H1 (cell line): Measurements from ENCODE around the gene AMZ1. TPM values are rescaled to one million over a fixed set of nuclear protein-coding genes. Genes with fewer than 3 reads are reported as not detected.
A peak's percentile ranks its signal among the peaks of the same experiment; 100 is the strongest.

ENCODE experiments used
- CTCF ChIA-PET: fragments of 300-600 bp; sonication (Branson Sonifier 250); formaldehyde crosslinking; loops from one replicate; lab custom pipeline; 2021; ENCODE audit not compliant: partially characterized antibody; lab: Charles Lee
- POLR2A ChIA-PET: fragments of 300-600 bp; sonication (Branson Sonifier 250); formaldehyde crosslinking; loops from one replicate; lab custom pipeline; 2021; ENCODE audit warnings: inconsistent platforms; ENCODE audit not compliant: partially characterized antibody; lab: Charles Lee
- DNase-seq, 2 experiments: peaks; one replicate each; pipeline versions ENCODE4 v3.0.0 to v3.0.0-alpha.2; 2010 to 2022; ENCODE audit warnings: low spot score in 2 of 2, low read depth in 1 of 2, mixed read lengths in 1 of 2
- FAIRE-seq: peaks from 2 replicates; lab custom pipeline; 2011; peaks lifted over from hg19 to GRCh38; lab: Jason Lieb, UNC
- H2AFZ ChIP-seq: 2 replicates; pipeline ENCODE4 v1.8.1; 2012; ENCODE audit warnings: low read length, inconsistent platforms
- H2AK5ac ChIP-seq: 2 replicates; pipeline ENCODE4 v1.6.1; 2013; ENCODE audit warnings: low read depth, low read length
- H2BK120ac ChIP-seq: replicated peaks from 2 replicates; pipeline ENCODE3; 2013; ENCODE audit warnings: low read depth, low read length, inconsistent platforms
- H2BK12ac ChIP-seq: 2 replicates; pipeline ENCODE4 v1.6.1; 2013; ENCODE audit warnings: low read depth, low read length
- H2BK15ac ChIP-seq: 2 replicates; pipeline ENCODE4 v1.6.1; 2013; ENCODE audit warnings: low read length
- H2BK20ac ChIP-seq: 2 replicates; pipeline ENCODE4 v1.6.1; 2013; ENCODE audit warnings: low read length
- H2BK5ac ChIP-seq: 2 replicates; pipeline ENCODE4 v1.6.1; 2013; ENCODE audit warnings: low read depth, low read length
- H3K14ac ChIP-seq: 2 replicates; pipeline ENCODE4 v1.6.1; 2013; ENCODE audit warnings: inconsistent platforms; ENCODE audit not compliant: insufficient read length
- H3K18ac ChIP-seq: 2 replicates; pipeline ENCODE4 v1.6.1; 2013; ENCODE audit warnings: low read length; ENCODE audit errors: extremely low read depth
- H3K23ac ChIP-seq: 2 replicates; pipeline ENCODE4 v1.6.1; 2013; ENCODE audit warnings: inconsistent platforms; ENCODE audit not compliant: insufficient read length
- H3K23me2 ChIP-seq: 2 replicates; pipeline ENCODE4 v1.6.1; 2013; ENCODE audit warnings: low read depth, low read length
- H3K27ac ChIP-seq: 2 replicates; pipeline ENCODE4 v1.6.1; 2011; ENCODE audit warnings: low read depth, low read length, inconsistent platforms
- H3K27me3 ChIP-seq, 4 experiments: replicated peaks in 1 of 4; 1 replicate in 1 of 4; 2 replicates in 3 of 4; pipeline versions ENCODE4 v1.6.1 to v1.8.1; 2011 to 2013; ENCODE audit warnings: low read length in 3 of 4, mild to moderate bottlenecking in 3 of 4, inconsistent platforms in 2 of 4, mixed read lengths in 2 of 4, moderate library complexity in 1 of 4; ENCODE audit not compliant: control insufficient read depth in 3 of 4, insufficient read depth in 3 of 4; ENCODE audit errors: extremely low read depth in 1 of 4
- H3K36me3 ChIP-seq, 4 experiments: 2 replicates each; pipeline versions ENCODE4 v1.6.1 to v1.8.1; 2011 to 2013; ENCODE audit warnings: mild to moderate bottlenecking in 4 of 4, low read length in 3 of 4, moderate library complexity in 2 of 4, control low read depth in 1 of 4, inconsistent platforms in 1 of 4; ENCODE audit not compliant: insufficient read depth in 4 of 4, control insufficient read depth in 2 of 4
- H3K4ac ChIP-seq: replicated peaks from 2 replicates; pipeline ENCODE3; 2013; ENCODE audit warnings: low read length, low read depth, mixed read lengths, inconsistent platforms; ENCODE audit not compliant: insufficient read length
- H3K4me1 ChIP-seq, 4 experiments: replicated peaks in 1 of 4; 1 replicate in 1 of 4; 2 replicates in 3 of 4; pipeline versions ENCODE4 v1.6.1 to v1.8.1; 2011 to 2013; ENCODE audit warnings: low read length in 3 of 4, inconsistent platforms in 2 of 4, mixed read lengths in 1 of 4; ENCODE audit not compliant: insufficient read depth in 4 of 4, control insufficient read depth in 3 of 4
- H3K4me2 ChIP-seq, 2 experiments: 2 replicates each; pipeline versions ENCODE4 v1.6.1 to v1.8.1; 2011 to 2013; ENCODE audit warnings: low read depth in 2 of 2, low read length in 2 of 2, control low read depth in 1 of 2, inconsistent platforms in 1 of 2, mild to moderate bottlenecking in 1 of 2; ENCODE audit not compliant: insufficient read depth in 1 of 2
- H3K4me3 ChIP-seq, 4 experiments: fragments of 200-600, 300-600 bp in 1 of 4; sonication (generic), shearing (Covaris generic), sonication (Bioruptor Twin) in 1 of 4; 2 replicates each; pipeline versions ENCODE4 v1.5.1 to v1.8.1; 2011 to 2016; ENCODE audit warnings: low read length in 4 of 4, low read depth in 3 of 4, control low read depth in 2 of 4, inconsistent platforms in 2 of 4, mild to moderate bottlenecking in 2 of 4, mixed read lengths in 1 of 4, moderate library complexity in 1 of 4; ENCODE audit not compliant: insufficient read depth in 2 of 4; ENCODE audit errors: extremely low read depth in 1 of 4
- H3K56ac ChIP-seq: replicated peaks from 2 replicates; pipeline ENCODE3; 2013; ENCODE audit warnings: low read depth, mild to moderate bottlenecking, mixed read lengths, low read length, inconsistent platforms; ENCODE audit not compliant: insufficient read length
- H3K79me1 ChIP-seq: 2 replicates; pipeline ENCODE4 v1.6.1; 2013; ENCODE audit warnings: low read depth, low read length, control low read depth
- H3K79me2 ChIP-seq, 2 experiments: 2 replicates each; pipeline versions ENCODE4 v1.6.1 to v1.8.1; 2012 to 2013; ENCODE audit warnings: low read length in 2 of 2, mild to moderate bottlenecking in 2 of 2, inconsistent platforms in 1 of 2; ENCODE audit not compliant: insufficient read depth in 2 of 2, control insufficient read depth in 1 of 2
- H3K9ac ChIP-seq, 4 experiments: replicated peaks in 1 of 4; 1 replicate in 1 of 4; 2 replicates in 3 of 4; pipeline versions ENCODE4 v1.6.1 to v1.8.1; 2011 to 2013; ENCODE audit warnings: low read depth in 3 of 4, low read length in 3 of 4, control low read depth in 2 of 4, mild to moderate bottlenecking in 2 of 4, moderate library complexity in 2 of 4, inconsistent platforms in 1 of 4; ENCODE audit errors: extremely low read depth in 1 of 4
- H3K9me3 ChIP-seq, 2 experiments: 2 replicates each; pipeline versions ENCODE4 v1.6.1 to v1.8.1; 2012 to 2013; ENCODE audit warnings: mild to moderate bottlenecking in 2 of 2, moderate library complexity in 2 of 2, control low read depth in 1 of 2, inconsistent platforms in 1 of 2, low read depth in 1 of 2, low read length in 1 of 2, mixed read lengths in 1 of 2; ENCODE audit not compliant: insufficient read depth in 2 of 2
- H4K20me1 ChIP-seq, 2 experiments: replicated peaks in 1 of 2; 2 replicates each; pipeline versions ENCODE3 to v1.8.1; 2011 to 2013; ENCODE audit warnings: inconsistent platforms in 2 of 2, low read length in 2 of 2, mild to moderate bottlenecking in 1 of 2; ENCODE audit not compliant: insufficient read depth in 2 of 2, control insufficient read depth in 1 of 2
- H4K5ac ChIP-seq: 2 replicates; pipeline ENCODE4 v1.6.1; 2013; ENCODE audit warnings: low read length, low read depth, mixed read lengths, inconsistent platforms; ENCODE audit not compliant: insufficient read length
- H4K8ac ChIP-seq: 2 replicates; pipeline ENCODE4 v1.8.0; 2013; ENCODE audit warnings: mild to moderate bottlenecking, moderate library complexity, low read length, inconsistent platforms; ENCODE audit not compliant: insufficient read depth; ENCODE audit errors: extremely low read depth
- H4K91ac ChIP-seq: replicated peaks from 2 replicates; pipeline ENCODE3; 2013; ENCODE audit warnings: low read length, mixed read lengths, inconsistent platforms; ENCODE audit not compliant: insufficient read length
- CBX8 ChIP-seq: fragments of 300-800, 300-1000 bp; sonication (generic); IDR thresholded peaks from 2 replicates; pipeline ENCODE4 v1.7.1; 2016; ENCODE audit warnings: low read depth, low read length, borderline replicate concordance
- SIN3A ChIP-seq, 2 experiments: IDR thresholded peaks in 1 of 2; conservative IDR thresholded peaks in 1 of 2; 2 replicates each; pipeline ENCODE4 v1.6.1; 2011 to 2012; ENCODE audit warnings: low read length in 2 of 2, improper control_type of control experiment in 1 of 2, low read depth in 1 of 2, mild to moderate bottlenecking in 1 of 2
- TAF1 ChIP-seq: IDR thresholded peaks from 2 replicates; pipeline ENCODE4 v1.6.1; 2011; ENCODE audit warnings: mild to moderate bottlenecking, low read depth, low read length
- WGBS, 2 experiments: shearing (Covaris generic) in 1 of 2; methylation state at CpG; one replicate each; pipeline versions ENCODE4 v1.1.6 to v1.1.7; 2013 to 2015; ENCODE audit warnings: low lambda C conversion rate in 2 of 2, mixed read lengths in 2 of 2, inconsistent platforms in 1 of 2, low coverage in 1 of 2, missing lambda C conversion rate in 1 of 2; ENCODE audit not compliant: insufficient replicate concordance in 2 of 2, insufficient coverage in 1 of 2, insufficient read length in 1 of 2; ENCODE audit errors: extremely low coverage in 1 of 2, missing lambda C conversion rate in 1 of 2; 5-methylcytosine and 5-hydroxymethylcytosine counted together
- polyA plus RNA-seq, 7 experiments: library from polyadenylated mRNA; depleted of rRNA in 3 of 7; stranded (reverse) in 5 of 7; unstranded in 2 of 7; fragments of >200 nt in 5 of 7; fragments of 200-250 nt in 2 of 7; gene quantifications; 1 replicate in 5 of 7; 2 replicates in 1 of 7; 4 replicates in 1 of 7; pipeline versions ENCODE4 v1.2.1 to v1.2.3, GENCODE V29; 2011 to 2013; ENCODE audit warnings: missing spikeins in 2 of 7, mixed read lengths in 2 of 7
- total RNA-seq: library from RNA; stranded (reverse); fragmentation: NEBNext Ultra II Directional; extraction: Animal tissue kit (Norgen Biotek cat#: 25700); gene quantifications from 2 replicates; pipeline ENCODE4 v1.2.1, GENCODE V29; 2021

The AMZ1 gene
- total and polyA plus RNA-seq, 2 of the 8 experiments (the other 6 are each of a cell fraction or from before 2014, with no cell fraction given), result 0.59 to 1.4 TPM

DNA sequence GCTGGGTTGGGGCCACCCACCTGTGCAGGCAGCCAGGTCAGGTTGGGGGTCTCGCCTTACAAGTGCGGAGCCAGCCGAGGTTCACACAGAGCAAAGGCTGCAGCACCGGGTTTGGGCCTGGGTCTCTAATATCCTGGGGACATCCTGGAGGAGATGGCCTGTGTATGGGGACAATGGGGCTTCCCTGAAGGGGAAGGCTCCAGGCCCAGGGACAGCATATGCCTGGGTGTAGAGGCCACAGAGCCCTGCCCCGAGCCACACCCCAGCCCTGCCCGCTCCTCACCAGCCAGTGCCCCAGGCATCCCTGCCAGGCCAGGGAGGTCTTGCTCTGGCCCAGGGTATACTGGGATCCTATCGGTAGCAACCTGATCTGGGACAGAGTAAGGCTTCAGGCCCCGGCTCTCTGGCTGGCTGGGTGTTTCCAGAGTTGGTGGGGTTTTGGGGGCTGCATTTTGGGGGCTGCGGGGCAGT is 47.1 kb upstream of the AMZ1 start:
- no peak overlapping the region for H3K18ac ChIP-seq
- peak overlapping the region; percentile 61; the same call in 1 of the 2 replicates for H2BK15ac ChIP-seq
- no peak overlapping the region for H2BK20ac ChIP-seq
- no peak overlapping the region for H3K23ac ChIP-seq
- H4K20me1 ChIP-seq, result peaks cover 36 to 54% of the 10 kb centered on the region in 2 experiments
- no peak overlapping the region for H4K5ac ChIP-seq
- peak overlapping the region; percentile 64 for H2BK5ac ChIP-seq
- H2AK5ac ChIP-seq, result peak overlapping the region; percentile 83; the same call in 1 of the 2 replicates
- H3K27me3 ChIP-seq, result no peaks in the 10 kb centered on the region
- no peaks in the 10 kb centered on the region; the same call in 1 of the 2 replicates for H3K23me2 ChIP-seq
- H4K8ac ChIP-seq, result peak overlapping the region; percentile 75; the same call in 1 of the 2 replicates
- no peak overlapping the region for H2AFZ ChIP-seq
- H2BK120ac ChIP-seq, result no peak overlapping the region
- no peaks in the 10 kb centered on the region for H3K9me3 ChIP-seq
- H3K56ac ChIP-seq, result peak overlapping the region; percentile 46
- H3K4ac ChIP-seq, result peak overlapping the region; percentile 13
- WGBS, 2 experiments, result 74% methylated on average over 8 of the region's 9 CpGs; no CpG with 5 or more reads in 1 of the 2 experiments
- no peak for FAIRE-seq
- H2BK12ac ChIP-seq, result 0 out of 2 replicates have a peak overlapping the region, but pooled peaks have one; percentile 92
- peak overlapping the region; percentile 54 to 60; a peak in 2 of 4 replicates for H3K4me2 ChIP-seq
- H3K27ac ChIP-seq, result peak overlapping the region; percentile 47; the same call in 1 of the 2 replicates
- H3K4me3 ChIP-seq, result peak overlapping the region in 1 of 4 experiments; percentile 41; a peak in 2 of 8 replicates
- peaks cover 37% of the 10 kb centered on the region for H3K79me1 ChIP-seq
- H4K91ac ChIP-seq, result peak overlapping the region; percentile 83
- peaks cover 7 to 74% of the 10 kb centered on the region in 2 experiments for H3K79me2 ChIP-seq
- POLR2A ChIA-PET, result interaction anchor here (1.3 to 6.8 kb wide), 2 partner anchors 10 to 82 kb away, joined by 5 to 52 read pairs; partner anchors contain the start of genes IQCE and TTYH3
- peak in 1 of 2 experiments; percentile 64 for DNase-seq
- H3K9ac ChIP-seq, result peak overlapping the region in 2 of 4 experiments; percentile 35 to 55; a peak in 4 of 7 replicates
- H3K14ac ChIP-seq, result no peak overlapping the region
- H3K4me1 ChIP-seq, result peaks cover 3 to 40% (median 33%) of the 10 kb centered on the region in 4 experiments
- H3K36me3 ChIP-seq, result no peaks in the 10 kb centered on the region; a peak in 1 of 8 replicates
- CTCF ChIA-PET, result interaction anchor here (1.5 kb wide), 1 partner anchor 36 kb away, joined by 4 read pairs; no protein-coding TSS in a partner anchor
- 0 out of 2 replicates have a peak, but pooled peaks have one; percentile 9 for TF ChIP-seq TAF1
- TF ChIP-seq SIN3A (conservative IDR thresholded peaks at IDR 0.05 in 1 of 2, IDR thresholded peaks at IDR 0.05 in 1 of 2; ENCODE audit: low read depth in 1 of 2, low read length in 2 of 2), result no peak
- no peak for TF ChIP-seq CBX8
